ENCODE measurements around the gene TNS3.

The TNS3 gene

GRCh38 chr7:47281966-47282643 lies 299.8 kb downstream of the TNS3 start:
- H3K4me3 ChIP-seq (ENCODE audit: control insufficient read depth, low read depth, low read length): no peak overlapping the region
- no peak for TF ChIP-seq CTCF (IDR thresholded peaks at IDR 0.05; ENCODE audit: control insufficient read depth, insufficient read depth, low read depth, low read length, missing control alignments)

DNA sequence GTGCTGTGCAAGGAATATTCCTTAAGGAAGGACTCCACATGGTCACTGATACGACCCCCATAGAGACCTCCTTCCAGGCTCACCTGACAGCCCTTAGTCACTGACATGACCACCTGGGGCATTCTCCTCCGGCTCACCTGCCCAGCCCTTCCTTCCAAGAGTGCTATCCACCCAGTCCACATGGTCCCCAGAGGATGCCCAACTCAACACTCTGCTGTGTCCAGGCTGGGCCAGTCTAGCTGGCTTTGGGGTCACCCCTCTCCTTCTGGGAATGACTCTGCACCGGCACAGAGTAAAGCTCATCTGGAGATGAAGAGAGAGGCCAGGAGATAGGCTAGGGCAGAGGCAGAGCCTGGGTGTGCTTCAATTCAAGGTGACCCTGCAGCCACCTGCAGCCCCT lies 300.8 kb downstream of the TNS3 start:
- no peak for TF ChIP-seq CTCF (IDR thresholded peaks at IDR 0.05; ENCODE audit: control insufficient read depth, insufficient read depth, low read depth, low read length, missing control alignments)
- DNase-seq (ENCODE audit: low read depth): no peak
- no peak overlapping the region for H3K4me3 ChIP-seq (ENCODE audit: control insufficient read depth, low read depth, low read length)

More at GRCh38 chr7:47281966-47282643, 299.8 kb downstream of the TNS3 start:
- DNase-seq (ENCODE audit: low read depth): no peak

DNA sequence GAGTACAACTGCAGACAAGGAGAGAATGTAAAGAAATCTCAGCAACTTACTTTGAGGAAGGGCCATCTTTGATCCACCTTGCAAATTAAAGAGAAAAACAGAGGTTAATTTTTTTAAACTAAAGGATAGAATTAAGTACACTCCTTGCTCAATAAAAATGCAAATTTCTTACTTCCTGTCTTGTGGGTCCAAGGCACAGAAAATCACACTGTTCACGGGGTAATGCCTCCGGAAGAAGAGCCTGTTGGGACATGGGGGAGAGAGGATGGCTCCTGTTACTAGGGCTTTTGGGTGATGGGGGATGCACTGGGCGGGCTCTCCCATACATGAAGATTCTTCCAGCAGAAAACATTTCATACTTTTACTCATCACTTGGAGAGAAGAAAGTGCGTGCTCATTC lies 301.8 kb downstream of the TNS3 start:
- no peak overlapping the region for H3K4me3 ChIP-seq (ENCODE audit: control insufficient read depth, low read depth, low read length)
- DNase-seq (ENCODE audit: low read depth): no peak
- no peak for TF ChIP-seq CTCF (IDR thresholded peaks at IDR 0.05; ENCODE audit: control insufficient read depth, insufficient read depth, low read depth, low read length, missing control alignments)

DNA sequence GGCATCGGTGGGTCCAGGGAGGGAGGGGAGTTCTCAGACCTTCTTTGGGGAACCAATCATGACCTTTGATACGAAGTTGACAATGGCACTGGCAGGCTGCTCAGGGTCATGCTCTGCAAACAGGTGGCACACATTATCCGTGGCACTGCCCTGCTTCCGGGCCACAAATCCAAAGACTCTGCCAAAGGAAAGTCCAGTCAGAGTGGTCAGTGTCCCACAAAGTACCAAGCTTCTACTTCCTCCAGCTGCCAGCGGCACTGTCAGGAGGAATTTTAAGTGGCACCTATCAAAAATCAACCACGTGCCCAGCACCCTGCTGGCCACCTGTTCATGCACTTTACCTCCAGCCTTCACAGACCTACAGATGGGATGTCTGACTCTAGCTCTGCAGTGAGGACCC lies 303.9 kb downstream of the TNS3 start:
- no peak for TF ChIP-seq CTCF (IDR thresholded peaks at IDR 0.05; ENCODE audit: control insufficient read depth, insufficient read depth, low read depth, low read length, missing control alignments)
- no peak for DNase-seq (ENCODE audit: low read depth)
- H3K4me3 ChIP-seq (ENCODE audit: control insufficient read depth, low read depth, low read length): no peak overlapping the region

DNA sequence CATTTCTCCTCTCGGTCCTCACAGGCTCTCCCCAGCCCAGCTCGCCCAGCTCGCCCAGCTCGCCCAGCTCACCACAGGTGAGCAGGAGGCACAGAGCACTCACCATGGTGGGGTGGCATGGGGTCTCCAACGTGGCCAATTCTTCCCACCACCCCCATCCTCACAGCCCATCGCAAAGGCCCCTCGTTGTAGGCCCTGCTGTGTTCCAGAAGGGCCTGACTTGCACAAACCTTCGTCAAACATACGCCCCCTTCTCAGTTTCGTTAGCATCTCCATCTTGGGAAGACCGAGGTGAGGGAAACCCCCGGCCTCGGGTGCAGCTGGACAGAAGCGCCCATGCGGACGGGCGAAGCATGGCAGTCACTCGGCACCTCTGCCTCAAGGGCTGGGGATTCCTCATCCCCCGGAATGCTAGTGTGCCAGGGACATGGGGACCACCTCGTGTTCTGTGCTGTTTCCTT lies 304.6 kb downstream of the TNS3 start:
- no peak overlapping the region for H3K4me3 ChIP-seq (ENCODE audit: control insufficient read depth, low read depth, low read length)
- no peak for TF ChIP-seq CTCF (IDR thresholded peaks at IDR 0.05; ENCODE audit: control insufficient read depth, insufficient read depth, low read depth, low read length, missing control alignments)
- DNase-seq (ENCODE audit: low read depth): no peak

- no peak for DNase-seq (ENCODE audit: low read depth)
- no peak for TF ChIP-seq CTCF (IDR thresholded peaks at IDR 0.05; ENCODE audit: control insufficient read depth, insufficient read depth, low read depth, low read length, missing control alignments)
- no peak overlapping the region for H3K4me3 ChIP-seq (ENCODE audit: control insufficient read depth, low read depth, low read length)
Measured at GRCh38 chr7:47273974-47274766, 307.7 kb downstream of the TNS3 start.
